ENCODE data around the gene BAD. TPM values are rescaled to one million over a fixed set of nuclear protein-coding genes. Genes with fewer than 3 reads are reported as not detected.

BAD gene
- total and polyA plus RNA-seq, 2 of the 13 experiments (the other 11 are each of a cell fraction or from before 2014, with no cell fraction given): 17.9 to 28.5 TPM

DNA sequence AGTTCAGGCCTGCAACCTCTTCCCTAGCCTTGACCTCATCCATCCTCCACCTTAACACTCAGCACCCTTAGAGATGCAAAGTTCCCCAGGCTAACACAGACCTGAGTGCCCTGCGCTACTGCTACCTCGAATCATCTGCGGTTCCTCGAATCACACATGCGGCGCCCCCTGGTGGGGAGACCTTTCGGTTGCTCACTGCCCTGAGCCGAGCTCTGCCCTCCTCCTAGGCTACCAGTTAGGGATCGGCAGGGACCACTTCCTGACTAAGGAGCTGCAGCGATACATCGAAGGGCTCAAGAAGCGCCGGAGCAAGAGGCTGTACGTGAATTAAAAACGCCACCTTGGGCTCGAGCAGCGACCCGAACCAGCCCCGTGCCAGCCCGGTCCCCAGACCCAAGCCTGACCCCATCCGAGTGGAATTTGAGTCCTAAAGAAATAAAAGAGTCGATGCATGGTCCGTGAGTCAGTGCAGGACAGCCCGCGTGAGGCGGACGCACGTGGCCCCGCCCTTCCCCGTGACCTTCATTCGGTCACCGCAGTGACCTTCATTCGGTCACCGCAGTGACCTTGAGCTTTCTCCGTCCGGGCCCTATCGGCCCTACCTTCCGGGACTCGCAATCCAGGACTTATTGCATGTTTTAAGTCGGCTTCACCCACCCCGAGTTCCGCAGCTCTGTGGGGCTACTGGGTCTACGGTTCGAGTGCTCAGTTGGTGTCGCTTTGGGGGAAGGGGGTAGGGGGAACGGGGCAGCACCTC is 20.0 kb upstream of the BAD start (continued):
- TF ChIP-seq HNRNPL (IDR thresholded peaks at IDR 0.05; ENCODE audit: low read depth, low read length) (0 out of 2 replicates have a peak, but pooled peaks have one; percentile 62), ZNF253 (CRISPR knock-in tag; IDR thresholded peaks at IDR 0.05; ENCODE audit: borderline replicate concordance) (peak; percentile 46; the same call in 1 of the 2 replicates), SAP130 (CRISPR knock-in tag; IDR thresholded peaks at IDR 0.05; ENCODE audit: low read depth) (peak; percentile 49; the same call in 1 of the 2 replicates), ZNF326 (CRISPR knock-in tag; IDR thresholded peaks at IDR 0.05; ENCODE audit: borderline replicate concordance) (no peak), ZNF619 (CRISPR knock-in tag; IDR thresholded peaks at IDR 0.05) (no peak), ZMYM2 (CRISPR knock-in tag; IDR thresholded peaks at IDR 0.05) (peak; percentile 47; the same call in 1 of the 2 replicates), ZNF777 (CRISPR knock-in tag; IDR thresholded peaks at IDR 0.05) (peak; percentile 72), GATAD1 (CRISPR knock-in tag; IDR thresholded peaks at IDR 0.05) (0 out of 2 replicates have a peak, but pooled peaks have one; percentile 43), MAF1 (CRISPR knock-in tag; IDR thresholded peaks at IDR 0.05; ENCODE audit: borderline replicate concordance) (peak; percentile 78), ZNF629 (CRISPR knock-in tag; conservative IDR thresholded peaks at IDR 0.05) (no peak), MYC (CRISPR knock-in tag; IDR thresholded peaks at IDR 0.05; ENCODE audit: borderline replicate concordance) (peak; percentile 79), DNMT3B (CRISPR knock-in tag; conservative IDR thresholded peaks at IDR 0.05) (no peak), KDM6A (CRISPR knock-in tag; IDR thresholded peaks at IDR 0.05; ENCODE audit: low read depth) (no peak)
- TF ChIP-seq, protein P1, sequence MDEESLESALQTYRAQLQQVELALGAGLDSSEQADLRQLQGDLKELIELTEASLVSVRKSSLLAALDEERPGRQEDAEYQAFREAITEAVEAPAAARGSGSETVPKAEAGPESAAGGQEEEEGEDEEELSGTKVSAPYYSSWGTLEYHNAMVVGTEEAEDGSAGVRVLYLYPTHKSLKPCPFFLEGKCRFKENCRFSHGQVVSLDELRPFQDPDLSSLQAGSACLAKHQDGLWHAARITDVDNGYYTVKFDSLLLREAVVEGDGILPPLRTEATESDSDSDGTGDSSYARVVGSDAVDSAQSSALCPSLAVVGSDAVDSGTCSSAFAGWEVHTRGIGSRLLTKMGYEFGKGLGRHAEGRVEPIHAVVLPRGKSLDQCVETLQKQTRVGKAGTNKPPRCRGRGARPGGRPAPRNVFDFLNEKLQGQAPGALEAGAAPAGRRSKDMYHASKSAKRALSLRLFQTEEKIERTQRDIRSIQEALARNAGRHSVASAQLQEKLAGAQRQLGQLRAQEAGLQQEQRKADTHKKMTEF (CRISPR knock-in tag; IDR thresholded peaks at IDR 0.05): peak; percentile 63; the same call in 1 of the 2 replicates
- TF ChIP-seq, protein P2, sequence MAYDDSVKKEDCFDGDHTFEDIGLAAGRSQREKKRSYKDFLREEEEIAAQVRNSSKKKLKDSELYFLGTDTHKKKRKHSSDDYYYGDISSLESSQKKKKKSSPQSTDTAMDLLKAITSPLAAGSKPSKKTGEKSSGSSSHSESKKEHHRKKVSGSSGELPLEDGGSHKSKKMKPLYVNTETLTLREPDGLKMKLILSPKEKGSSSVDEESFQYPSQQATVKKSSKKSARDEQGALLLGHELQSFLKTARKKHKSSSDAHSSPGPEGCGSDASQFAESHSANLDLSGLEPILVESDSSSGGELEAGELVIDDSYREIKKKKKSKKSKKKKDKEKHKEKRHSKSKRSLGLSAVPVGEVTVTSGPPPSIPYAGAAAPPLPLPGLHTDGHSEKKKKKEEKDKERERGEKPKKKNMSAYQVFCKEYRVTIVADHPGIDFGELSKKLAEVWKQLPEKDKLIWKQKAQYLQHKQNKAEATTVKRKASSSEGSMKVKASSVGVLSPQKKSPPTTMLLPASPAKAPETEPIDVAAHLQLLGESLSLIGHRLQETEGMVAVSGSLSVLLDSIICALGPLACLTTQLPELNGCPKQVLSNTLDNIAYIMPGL (CRISPR knock-in tag; IDR thresholded peaks at IDR 0.05; ENCODE audit: borderline replicate concordance in 1 of 2, low read depth in 1 of 2): peak; percentile 92 to 95
- TF ChIP-seq, protein P3, sequence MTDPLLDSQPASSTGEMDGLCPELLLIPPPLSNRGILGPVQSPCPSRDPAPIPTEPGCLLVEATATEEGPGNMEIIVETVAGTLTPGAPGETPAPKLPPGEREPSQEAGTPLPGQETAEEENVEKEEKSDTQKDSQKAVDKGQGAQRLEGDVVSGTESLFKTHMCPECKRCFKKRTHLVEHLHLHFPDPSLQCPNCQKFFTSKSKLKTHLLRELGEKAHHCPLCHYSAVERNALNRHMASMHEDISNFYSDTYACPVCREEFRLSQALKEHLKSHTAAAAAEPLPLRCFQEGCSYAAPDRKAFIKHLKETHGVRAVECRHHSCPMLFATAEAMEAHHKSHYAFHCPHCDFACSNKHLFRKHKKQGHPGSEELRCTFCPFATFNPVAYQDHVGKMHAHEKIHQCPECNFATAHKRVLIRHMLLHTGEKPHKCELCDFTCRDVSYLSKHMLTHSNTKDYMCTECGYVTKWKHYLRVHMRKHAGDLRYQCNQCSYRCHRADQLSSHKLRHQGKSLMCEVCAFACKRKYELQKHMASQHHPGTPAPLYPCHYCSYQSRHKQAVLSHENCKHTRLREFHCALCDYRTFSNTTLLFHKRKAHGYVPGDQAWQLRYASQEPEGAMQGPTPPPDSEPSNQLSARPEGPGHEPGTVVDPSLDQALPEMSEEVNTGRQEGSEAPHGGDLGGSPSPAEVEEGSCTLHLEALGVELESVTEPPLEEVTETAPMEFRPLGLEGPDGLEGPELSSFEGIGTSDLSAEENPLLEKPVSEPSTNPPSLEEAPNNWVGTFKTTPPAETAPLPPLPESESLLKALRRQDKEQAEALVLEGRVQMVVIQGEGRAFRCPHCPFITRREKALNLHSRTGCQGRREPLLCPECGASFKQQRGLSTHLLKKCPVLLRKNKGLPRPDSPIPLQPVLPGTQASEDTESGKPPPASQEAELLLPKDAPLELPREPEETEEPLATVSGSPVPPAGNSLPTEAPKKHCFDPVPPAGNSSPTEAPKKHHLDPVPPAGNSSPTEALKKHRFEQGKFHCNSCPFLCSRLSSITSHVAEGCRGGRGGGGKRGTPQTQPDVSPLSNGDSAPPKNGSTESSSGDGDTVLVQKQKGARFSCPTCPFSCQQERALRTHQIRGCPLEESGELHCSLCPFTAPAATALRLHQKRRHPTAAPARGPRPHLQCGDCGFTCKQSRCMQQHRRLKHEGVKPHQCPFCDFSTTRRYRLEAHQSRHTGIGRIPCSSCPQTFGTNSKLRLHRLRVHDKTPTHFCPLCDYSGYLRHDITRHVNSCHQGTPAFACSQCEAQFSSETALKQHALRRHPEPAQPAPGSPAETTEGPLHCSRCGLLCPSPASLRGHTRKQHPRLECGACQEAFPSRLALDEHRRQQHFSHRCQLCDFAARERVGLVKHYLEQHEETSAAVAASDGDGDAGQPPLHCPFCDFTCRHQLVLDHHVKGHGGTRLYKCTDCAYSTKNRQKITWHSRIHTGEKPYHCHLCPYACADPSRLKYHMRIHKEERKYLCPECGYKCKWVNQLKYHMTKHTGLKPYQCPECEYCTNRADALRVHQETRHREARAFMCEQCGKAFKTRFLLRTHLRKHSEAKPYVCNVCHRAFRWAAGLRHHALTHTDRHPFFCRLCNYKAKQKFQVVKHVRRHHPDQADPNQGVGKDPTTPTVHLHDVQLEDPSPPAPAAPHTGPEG (CRISPR knock-in tag; IDR thresholded peaks at IDR 0.05): peak; percentile 74
- TF ChIP-seq, protein P4, sequence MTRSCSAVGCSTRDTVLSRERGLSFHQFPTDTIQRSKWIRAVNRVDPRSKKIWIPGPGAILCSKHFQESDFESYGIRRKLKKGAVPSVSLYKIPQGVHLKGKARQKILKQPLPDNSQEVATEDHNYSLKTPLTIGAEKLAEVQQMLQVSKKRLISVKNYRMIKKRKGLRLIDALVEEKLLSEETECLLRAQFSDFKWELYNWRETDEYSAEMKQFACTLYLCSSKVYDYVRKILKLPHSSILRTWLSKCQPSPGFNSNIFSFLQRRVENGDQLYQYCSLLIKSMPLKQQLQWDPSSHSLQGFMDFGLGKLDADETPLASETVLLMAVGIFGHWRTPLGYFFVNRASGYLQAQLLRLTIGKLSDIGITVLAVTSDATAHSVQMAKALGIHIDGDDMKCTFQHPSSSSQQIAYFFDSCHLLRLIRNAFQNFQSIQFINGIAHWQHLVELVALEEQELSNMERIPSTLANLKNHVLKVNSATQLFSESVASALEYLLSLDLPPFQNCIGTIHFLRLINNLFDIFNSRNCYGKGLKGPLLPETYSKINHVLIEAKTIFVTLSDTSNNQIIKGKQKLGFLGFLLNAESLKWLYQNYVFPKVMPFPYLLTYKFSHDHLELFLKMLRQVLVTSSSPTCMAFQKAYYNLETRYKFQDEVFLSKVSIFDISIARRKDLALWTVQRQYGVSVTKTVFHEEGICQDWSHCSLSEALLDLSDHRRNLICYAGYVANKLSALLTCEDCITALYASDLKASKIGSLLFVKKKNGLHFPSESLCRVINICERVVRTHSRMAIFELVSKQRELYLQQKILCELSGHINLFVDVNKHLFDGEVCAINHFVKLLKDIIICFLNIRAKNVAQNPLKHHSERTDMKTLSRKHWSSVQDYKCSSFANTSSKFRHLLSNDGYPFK (CRISPR knock-in tag; IDR thresholded peaks at IDR 0.05; ENCODE audit: borderline replicate concordance): peak; percentile 67; the same call in 1 of the 2 replicates
